ENCODE results near the gene SPRR1B.

DNA sequence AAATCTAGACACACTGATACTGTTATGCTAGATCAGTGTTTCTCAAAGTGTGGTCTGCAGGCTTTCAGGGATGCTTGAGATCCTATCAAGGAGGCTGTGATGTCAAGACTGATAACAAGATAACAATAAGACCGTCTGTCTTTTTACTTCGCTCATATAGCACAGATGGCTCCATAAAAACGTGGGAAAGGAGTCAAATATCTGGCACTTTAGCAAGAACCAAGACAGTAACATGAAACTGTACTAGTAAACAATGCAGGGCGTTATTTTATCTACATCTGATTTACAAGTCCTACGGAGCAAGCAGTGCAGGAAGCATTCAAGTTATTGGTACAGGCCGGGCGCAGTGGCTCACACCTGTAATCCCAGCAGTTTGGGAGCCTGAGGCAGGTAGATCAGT, 33.1 kb upstream of the SPRR1B start:
- no peak for TF ChIP-seq SRF (IDR thresholded peaks at IDR 0.05; ENCODE audit: low read depth)
- TF ChIP-seq POLR2A (IDR thresholded peaks at IDR 0.05; ENCODE audit: borderline replicate concordance, extremely low read depth, insufficient read depth, insufficient read length): no peak
- TF ChIP-seq, protein P1, sequence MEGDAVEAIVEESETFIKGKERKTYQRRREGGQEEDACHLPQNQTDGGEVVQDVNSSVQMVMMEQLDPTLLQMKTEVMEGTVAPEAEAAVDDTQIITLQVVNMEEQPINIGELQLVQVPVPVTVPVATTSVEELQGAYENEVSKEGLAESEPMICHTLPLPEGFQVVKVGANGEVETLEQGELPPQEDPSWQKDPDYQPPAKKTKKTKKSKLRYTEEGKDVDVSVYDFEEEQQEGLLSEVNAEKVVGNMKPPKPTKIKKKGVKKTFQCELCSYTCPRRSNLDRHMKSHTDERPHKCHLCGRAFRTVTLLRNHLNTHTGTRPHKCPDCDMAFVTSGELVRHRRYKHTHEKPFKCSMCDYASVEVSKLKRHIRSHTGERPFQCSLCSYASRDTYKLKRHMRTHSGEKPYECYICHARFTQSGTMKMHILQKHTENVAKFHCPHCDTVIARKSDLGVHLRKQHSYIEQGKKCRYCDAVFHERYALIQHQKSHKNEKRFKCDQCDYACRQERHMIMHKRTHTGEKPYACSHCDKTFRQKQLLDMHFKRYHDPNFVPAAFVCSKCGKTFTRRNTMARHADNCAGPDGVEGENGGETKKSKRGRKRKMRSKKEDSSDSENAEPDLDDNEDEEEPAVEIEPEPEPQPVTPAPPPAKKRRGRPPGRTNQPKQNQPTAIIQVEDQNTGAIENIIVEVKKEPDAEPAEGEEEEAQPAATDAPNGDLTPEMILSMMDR (IDR thresholded peaks at IDR 0.05 in 2 of 3, conservative IDR thresholded peaks at IDR 0.05 in 1 of 3; ENCODE audit: borderline replicate concordance in 1 of 3, insufficient read depth in 1 of 3, low read depth in 2 of 3, low read length in 2 of 3): no peak
- TF ChIP-seq ELF1 (IDR thresholded peaks at IDR 0.05; ENCODE audit: borderline replicate concordance, low read depth): no peak
- no peak for TF ChIP-seq POLR2AphosphoS5 (IDR thresholded peaks at IDR 0.05; ENCODE audit: low read depth, low read length)
- no peak for TF ChIP-seq TCF7L2 (IDR thresholded peaks at IDR 0.05; ENCODE audit: borderline replicate concordance, extremely low read depth, insufficient read depth, insufficient read length)
- TF ChIP-seq RAD21 (IDR thresholded peaks at IDR 0.05; ENCODE audit: low read depth): no peak
- TF ChIP-seq, protein P2, sequence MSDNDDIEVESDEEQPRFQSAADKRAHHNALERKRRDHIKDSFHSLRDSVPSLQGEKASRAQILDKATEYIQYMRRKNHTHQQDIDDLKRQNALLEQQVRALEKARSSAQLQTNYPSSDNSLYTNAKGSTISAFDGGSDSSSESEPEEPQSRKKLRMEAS (IDR thresholded peaks at IDR 0.05): no peak
- TF ChIP-seq, protein P3, sequence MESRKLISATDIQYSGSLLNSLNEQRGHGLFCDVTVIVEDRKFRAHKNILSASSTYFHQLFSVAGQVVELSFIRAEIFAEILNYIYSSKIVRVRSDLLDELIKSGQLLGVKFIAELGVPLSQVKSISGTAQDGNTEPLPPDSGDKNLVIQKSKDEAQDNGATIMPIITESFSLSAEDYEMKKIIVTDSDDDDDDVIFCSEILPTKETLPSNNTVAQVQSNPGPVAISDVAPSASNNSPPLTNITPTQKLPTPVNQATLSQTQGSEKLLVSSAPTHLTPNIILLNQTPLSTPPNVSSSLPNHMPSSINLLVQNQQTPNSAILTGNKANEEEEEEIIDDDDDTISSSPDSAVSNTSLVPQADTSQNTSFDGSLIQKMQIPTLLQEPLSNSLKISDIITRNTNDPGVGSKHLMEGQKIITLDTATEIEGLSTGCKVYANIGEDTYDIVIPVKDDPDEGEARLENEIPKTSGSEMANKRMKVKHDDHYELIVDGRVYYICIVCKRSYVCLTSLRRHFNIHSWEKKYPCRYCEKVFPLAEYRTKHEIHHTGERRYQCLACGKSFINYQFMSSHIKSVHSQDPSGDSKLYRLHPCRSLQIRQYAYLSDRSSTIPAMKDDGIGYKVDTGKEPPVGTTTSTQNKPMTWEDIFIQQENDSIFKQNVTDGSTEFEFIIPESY (IDR thresholded peaks at IDR 0.05; ENCODE audit: extremely low read depth, insufficient replicate concordance, low read length): no peak
- TF ChIP-seq ZNF274 (IDR thresholded peaks at IDR 0.05; ENCODE audit: low read depth, low read length): no peak
- no peak for TF ChIP-seq EGR1 (IDR thresholded peaks at IDR 0.05; ENCODE audit: low read depth)
- TF ChIP-seq YY1 (IDR thresholded peaks at IDR 0.05; ENCODE audit: extremely low read depth, insufficient replicate concordance, low read depth, low read length): no peak
- no peak for TF ChIP-seq EZH2 (IDR thresholded peaks at IDR 0.05)

All from HCT116 (cell line).